Muscle of arm (tissue), 12 donors: ENCODE results near the gene EDDM3A. TPM values are rescaled to one million over a fixed set of nuclear protein-coding genes. Genes with fewer than 3 reads are reported as not detected.
"Not testable (repeated sequence)": the region's sequence is repeated elsewhere in the genome, so short reads cannot be mapped to it uniquely, and the experiment has no call there.

ENCODE experiments used
- DNase-seq: peaks from one replicate; pipeline ENCODE4 v3.0.0-alpha.2; 2013
- polyA plus RNA-seq, 12 donors: library from polyadenylated mRNA; unstranded; fragments of 120-200 nt; gene quantifications; one replicate each; pipeline ENCODE4 v1.2.1, GENCODE V29; 2013; ENCODE audit not compliant: insufficient read length in 12 of 12

The EDDM3A gene
- polyA plus RNA-seq, 12 donors, result not detected

DNA sequence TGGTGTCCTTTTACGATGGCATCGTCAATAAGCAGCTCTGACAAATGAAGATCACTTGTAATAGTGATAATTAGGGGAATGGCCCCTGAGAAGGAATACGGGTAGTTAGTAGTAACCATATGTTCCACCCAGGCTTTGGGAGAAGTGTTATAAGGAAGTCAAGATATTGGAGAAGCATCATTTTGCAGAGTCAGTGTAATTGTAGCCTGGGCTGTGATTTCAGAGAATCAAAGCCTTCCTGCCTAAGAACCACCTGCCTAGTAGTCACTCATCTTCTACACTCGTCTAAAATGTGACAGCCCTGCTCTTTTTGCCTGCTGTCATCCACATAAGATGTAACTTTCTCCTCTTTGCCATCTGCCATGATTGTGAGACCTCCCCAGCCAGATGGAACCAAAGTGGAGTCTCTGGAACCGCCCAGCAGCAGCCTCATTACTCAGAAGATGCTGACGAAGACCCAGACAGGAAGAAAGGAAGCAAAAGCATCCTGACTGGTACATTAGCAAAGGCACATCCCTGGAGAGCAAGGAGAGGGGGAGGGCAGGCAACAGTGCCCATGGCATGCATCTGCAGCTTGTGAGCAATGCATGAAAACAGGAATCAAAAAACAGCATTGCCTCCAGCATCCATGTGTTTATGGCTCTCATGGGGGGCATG lies 12.6 kb upstream of the EDDM3A start:
- no peak for DNase-seq

DNA sequence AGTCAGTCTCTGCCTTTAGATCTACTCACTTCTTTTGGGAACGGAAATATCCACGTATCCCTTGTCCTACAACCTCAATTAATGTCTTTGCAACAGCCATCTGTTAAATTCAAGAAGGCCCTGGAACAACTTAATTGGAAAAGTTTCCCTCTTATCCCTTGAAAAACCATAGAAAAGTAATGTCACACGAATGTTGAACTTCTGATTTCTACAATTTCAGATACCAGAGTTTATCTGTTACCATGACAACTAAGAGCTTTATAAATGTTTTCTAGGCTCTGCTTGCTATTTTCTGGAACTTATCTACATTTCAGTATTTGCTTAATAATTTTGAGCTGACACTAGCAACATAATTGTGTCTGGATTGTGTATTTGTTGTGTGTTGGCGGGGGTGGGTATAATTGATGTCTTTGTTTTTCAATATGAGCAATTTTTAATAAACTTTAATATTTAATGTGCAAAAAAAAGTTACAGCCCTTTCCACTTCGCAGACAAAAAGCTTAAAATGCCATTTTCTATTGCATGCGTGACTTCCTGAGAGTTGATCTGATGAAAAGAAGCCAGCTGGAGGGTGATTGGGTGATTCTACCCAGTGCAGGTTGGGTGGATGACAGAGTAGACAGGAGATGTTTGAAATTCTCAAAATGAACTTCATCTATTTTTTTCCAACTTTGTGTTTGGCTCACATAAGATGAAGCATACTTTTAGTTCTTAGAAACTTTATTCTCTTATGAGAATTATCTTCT lies 11.8 kb upstream of the EDDM3A start:
- no peak for DNase-seq

DNA sequence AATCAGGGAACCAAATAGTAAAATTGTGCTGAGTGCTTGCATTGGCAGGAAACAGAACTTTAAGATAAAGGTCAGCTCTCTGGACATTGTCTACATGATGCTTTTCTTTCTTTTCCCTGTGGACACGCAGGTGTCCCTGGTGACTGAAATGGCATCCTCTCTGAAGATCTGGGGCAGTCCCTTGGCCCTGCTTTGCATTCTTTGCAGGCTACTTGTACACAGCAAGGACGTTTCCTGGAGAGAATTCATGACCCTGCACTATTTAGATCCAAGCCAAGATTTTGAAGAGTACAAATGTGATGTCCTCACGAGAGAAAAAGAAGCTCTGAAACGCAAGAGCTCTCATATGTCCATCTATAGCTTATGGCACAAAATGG lies 11.3 kb upstream of the EDDM3A start:
- DNase-seq, result no peak

DNA sequence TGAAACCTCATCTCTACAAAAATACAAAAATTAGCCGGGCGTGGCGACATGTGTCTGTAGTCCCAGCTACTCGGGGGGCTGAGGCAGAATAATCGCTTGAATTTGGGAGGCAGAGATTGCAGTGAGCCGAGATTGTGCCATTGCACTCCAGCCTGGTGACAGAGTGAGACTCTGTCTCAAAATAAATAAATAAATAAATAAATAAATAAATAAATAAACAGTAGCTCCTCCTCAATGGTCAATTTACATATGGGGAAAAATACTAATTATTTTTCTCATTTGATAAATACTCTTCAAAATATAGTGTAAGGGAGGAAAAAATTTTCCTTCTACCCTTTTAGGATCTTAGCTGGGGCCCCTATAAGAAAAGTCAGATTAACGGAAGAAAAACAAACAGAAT lies 7.4 kb upstream of the EDDM3A start:
- not testable (repeated sequence) for DNase-seq

DNA sequence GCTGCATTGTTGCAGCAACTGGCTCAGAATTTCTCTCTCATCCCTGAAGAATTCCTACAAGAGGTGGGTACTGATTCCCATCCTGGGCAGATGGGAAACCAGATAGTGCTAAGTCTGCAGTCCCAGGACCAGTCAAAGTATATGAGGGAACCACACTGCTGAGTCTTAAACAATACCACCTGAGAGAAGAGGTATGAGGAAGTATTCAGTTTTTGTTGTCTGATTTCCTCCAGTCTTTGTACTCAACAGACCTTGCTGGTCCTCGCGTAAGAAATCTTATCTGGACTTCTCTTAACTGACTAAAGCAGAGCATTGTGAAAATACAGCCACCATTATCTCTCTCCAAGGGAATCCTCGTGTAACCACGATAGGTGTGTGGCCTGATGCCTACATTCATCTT lies 3.6 kb upstream of the EDDM3A start:
- DNase-seq, result no peak

DNA sequence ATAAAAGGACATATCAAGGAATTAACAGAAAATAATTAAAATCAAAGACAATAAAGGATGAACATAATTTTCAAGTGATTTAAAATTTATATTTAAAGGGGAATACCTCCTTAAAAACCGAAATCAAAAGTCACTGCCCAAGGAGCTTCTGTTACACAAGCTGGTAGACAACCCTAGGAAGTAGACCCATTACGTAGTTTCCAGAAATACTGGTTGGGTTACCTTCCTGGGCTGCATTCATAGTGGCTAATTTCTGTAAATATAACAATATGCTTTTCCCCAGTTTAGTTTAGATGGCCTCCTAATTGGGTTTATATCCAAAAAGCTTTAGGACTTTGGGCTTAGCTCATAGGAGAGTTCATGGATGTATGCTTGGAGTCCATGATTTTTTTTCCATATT lies 2.1 kb upstream of the EDDM3A start:
- DNase-seq, result no peak

DNA sequence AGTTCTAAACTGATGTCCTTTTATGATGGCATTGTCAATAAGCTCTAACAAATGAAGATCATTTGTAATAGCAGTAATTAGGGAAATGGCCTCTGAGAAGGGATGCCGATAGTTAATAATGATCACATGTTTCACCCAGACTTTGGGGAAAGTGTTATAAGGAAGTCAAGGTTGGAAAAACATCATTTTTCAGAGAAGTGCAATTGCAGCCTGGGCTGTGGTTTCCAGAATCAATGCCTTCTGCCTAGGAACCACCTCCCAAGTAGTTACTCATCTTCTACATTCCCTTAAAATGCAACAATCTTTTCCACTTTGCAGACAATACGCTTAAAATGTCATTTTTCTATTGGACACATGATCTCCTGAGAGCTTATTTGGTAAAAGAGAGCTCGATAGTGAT lies 879 bp downstream of the EDDM3A start:
- DNase-seq, result no peak

DNA sequence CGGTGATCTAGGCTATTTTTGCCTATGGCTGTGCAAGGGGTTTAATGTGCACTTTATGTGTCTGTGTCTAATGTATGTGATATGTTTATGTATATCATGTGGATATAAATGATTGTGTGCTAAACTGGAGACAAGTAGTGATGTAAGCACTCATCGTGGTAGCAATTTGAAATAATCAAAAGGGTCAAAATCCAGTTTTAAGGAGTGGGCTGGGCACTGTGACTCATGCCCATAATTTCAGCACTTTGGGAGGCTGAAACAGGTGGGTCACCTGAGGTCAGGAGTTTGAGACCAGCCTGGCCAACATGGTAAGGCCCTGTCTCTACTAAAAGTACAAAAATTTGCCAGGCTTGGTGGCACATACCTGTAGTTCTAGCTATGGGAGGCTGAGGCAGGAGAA lies 2.8 kb downstream of the EDDM3A start:
- no peak for DNase-seq

DNA sequence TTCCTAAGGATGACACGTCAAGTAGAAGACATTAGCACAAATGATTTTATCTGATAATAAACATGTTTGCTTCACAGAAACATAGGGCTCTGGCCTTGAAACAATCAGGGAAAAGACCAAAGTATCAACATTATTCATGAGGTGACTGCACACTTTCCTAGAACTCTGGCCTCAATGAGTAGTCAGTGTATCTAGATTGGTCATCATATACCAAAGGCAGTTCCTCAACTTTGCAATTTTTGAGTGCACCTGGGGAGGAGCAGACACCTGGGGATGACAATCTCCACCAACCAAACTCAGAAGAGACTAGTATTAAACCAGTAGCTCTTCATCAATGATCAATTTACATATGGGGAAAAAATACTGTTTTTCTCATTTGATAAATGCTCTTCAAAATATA lies 4.5 kb downstream of the EDDM3A start:
- no peak for DNase-seq

DNA sequence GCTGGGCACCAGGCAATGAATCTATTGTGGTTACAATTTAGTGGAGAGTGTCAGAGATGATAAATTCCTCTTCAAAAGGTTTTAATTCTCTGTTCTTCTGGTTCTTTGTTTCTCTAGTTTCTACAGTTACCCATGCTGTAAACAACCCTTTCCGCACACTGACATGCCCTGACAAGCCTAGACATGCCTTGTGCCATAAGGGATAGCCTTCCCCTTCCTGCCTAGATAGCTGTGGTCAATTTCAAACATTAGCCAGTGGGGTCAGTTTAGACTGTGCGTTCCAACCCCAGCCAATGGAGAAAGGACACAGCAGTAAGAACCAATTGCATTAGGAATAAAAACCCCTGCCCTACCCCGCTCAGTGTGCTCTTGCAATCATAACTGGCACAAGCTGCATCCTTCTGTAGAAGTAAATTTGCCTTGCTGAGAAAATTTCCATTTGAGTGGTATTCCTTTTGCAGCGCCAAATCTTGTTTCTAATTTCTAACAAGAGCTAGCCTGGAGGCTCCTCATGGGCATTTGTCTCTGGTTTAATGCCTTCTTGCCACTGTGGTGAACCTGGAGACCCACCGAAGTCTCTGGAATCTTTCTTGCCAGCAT lies 6.4 kb downstream of the EDDM3A start:
- DNase-seq, result no peak

DNA sequence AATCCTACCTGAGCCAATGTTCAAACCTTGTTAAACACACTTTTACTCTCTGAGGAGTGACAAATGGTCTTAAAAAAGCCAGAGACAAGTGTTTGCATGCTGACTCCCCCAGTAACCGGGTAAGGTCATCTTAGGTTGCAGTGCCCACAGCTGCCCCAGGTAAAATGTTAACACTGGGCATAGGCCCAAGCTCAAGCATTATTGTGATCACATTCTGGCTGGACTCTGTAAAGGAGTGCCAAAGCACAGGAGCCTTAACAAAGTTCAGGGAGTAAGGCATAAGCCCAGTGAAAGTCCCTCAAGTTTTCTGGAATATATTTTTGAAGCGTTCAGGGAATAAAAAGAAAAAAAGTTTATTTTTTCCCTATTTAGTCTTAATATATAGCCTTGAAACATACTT lies 8.6 kb downstream of the EDDM3A start:
- no peak for DNase-seq

DNA sequence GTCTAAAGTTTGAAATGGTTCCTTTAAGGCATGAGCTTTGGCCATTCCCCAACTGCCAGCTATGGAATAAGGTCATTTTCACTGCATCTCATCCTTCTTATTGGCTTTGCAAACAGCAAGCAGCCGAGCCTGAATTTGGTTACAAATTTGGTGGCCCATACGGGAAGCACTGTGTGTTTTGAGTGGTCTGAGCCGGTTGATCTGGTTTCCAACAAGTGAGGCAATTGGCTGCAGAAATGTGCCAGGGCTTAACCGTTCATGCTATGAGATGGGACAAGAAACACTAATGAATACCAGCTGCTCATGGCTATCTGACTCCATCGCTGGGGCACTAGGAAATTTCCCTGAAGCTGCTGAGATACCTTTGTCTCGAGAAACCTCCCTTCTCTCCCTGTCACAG lies 9.3 kb downstream of the EDDM3A start:
- DNase-seq, result no peak

DNA sequence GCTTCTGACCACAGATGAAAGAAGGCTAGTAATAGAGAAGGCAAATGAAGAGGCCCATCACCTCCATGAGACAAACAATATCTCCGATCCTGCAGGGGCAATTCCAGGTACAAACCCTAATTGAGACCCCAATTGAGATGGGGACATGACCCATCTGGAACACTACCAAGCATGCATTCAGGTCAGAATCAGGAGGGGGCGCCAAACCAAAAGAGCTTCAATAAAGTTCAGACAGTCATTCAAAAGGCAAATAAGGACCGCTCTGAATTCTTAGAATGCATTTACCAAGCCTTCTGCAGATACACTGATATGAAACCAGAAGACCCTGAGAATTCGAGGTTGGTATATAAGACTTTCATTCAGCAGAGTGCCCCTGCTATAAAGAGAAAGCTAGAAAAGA lies 12.3 kb downstream of the EDDM3A start:
- no peak for DNase-seq

DNA sequence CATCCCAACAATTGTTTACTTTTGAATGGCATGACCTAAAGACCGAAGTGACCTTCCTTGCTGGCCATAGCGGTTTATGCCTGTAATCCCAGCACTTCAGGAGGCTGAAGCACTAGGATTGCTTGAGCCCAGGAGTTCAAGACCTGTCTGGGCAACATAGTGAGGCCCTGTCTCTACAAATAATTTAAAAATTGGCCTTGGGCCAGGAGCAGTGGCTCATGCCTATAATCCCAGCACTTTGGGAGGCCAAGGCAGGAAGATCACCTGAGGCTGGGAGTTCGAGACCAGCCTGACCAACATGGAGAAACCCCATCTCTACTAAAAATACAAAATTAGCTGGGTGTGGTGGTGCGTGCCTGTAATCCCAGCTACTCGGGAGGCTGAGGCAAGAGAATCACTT lies 13.8 kb downstream of the EDDM3A start:
- not testable (repeated sequence) for DNase-seq

DNA sequence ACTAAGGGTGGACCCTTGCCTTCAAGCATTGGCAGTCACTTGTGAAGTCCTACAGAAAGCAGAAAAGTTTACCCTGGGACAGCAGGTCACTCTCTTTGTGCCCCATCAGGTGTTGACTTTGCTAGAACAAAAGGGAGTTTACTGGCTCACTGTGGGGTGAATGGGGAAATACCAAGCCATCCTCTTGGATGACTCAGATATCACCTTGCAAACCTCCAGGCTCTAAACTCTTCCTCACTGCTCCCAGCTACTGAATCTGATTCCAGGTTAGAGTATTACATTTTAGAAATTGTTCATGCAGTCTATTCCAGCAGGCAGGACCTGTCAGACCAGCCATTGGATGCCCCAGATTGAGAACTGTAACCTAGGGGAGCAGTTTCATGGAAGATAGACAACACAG lies 15.3 kb downstream of the EDDM3A start:
- no peak for DNase-seq

DNA sequence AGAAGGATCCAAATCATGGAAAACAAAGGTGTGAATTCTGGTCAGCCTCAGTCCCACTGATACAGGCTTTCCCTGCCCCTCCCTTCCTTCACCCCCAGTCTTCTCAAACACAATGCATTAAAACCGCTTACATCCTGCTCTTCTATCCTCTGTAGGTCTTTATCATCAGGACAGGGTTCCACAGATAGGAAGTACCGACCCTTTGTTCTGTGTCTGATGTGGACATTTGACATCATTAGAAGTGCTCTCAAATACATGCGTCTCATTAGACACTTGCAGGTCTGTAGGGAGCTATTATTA lies 22.9 kb downstream of the EDDM3A start:
- DNase-seq, result no peak

DNA sequence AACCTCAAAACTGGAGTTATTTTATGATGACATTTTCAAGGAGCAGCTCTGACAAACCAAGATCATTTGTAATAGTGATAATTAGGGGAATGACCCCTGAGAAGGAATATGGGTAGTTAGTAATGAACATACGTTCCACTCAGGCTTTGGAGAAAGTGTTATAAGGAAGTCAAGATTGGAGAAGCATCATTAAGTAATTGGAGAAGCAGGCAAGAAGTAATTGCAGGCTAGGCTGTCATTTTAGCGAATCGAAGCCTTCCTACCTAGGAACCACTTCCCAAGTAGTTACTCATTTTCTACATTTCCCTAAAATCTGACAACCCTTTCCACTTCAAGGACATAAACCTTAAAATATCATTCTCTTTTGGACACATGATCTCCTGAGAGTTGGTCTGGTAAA lies 23.7 kb downstream of the EDDM3A start:
- DNase-seq, result no peak

DNA sequence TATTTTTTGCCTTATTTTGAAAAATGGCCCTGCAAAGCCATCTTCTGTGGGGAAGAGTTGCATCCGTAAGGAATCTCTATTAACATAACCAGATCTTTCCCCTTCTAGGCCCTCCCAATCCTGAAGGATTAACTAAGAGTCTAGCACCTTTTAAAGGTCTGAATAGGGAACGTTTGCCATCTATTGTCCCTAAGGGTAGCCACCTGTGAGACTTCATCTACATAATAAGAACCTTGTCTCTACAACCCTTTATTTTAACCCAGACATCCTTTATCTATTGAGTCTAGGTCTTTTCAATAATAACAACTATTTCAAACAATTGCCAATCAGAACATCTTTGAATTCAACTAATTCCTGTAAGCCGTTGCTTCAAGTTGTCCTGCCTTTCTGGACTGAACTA lies 27.0 kb downstream of the EDDM3A start:
- no peak for DNase-seq

DNA sequence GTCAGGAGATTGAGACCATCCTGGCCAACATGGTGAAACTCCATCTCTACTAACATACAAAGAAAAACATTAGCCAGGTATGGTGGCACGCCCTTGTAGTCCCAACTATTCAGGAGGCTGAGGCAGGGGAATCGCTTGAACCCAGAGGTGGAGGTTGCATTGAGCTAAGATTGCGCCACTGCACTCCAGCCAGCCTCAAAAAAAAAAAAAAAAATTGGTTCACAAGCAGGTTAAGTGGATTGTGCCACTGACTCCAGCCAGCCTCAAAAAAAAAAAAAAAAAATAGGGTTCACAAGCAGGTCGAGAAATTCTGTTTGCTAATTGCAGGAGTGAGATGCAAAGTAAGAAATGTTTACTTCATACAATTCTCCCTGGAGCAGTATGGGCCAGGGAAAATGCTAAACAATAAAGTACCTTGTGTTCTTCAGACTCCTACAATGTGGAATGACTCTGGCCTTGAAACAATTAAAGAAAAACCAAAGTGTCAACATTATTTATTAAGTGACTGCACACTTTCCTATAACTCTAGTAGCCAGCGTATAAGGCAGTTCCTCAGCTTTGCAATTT lies 28.7 kb downstream of the EDDM3A start:
- DNase-seq, result no peak

DNA sequence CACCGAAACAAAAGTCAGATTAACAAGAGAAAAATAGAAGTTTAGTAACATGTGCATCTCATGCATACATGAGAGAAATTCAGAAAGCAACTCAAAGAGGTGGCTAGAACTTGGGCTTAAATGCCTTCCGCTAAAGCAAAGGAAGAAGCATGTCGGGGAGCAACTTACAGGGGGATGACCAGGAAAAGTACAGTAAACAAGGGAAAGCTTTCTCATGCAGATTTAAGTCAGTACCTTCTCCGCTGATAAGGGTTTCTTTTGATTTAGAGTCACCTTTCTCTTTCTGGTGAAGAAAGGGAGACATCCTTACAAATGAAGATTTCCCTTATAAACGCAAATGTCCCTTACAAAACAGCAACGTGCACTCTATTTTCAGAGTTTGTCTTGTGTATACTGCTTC lies 29.4 kb downstream of the EDDM3A start:
- DNase-seq, result no peak

DNA sequence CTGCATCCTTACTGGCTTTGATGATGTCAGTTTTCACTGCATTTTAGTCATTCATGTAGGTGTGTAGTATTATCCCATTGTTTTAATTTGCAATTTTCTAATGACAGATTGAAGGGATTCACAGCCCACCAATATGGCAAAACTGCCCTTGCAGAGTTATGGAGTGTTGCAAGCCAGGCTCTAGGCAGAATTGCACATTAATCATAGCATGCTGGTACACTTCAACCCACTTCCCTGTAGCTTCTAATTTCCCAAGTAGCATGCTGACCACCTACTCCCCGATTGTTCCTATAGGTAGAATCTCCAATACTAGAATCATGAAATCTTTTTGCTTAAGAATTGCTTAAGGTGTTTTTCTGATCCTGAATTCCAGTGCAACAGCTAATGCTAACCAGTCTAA lies 30.2 kb downstream of the EDDM3A start:
- no peak for DNase-seq

DNA sequence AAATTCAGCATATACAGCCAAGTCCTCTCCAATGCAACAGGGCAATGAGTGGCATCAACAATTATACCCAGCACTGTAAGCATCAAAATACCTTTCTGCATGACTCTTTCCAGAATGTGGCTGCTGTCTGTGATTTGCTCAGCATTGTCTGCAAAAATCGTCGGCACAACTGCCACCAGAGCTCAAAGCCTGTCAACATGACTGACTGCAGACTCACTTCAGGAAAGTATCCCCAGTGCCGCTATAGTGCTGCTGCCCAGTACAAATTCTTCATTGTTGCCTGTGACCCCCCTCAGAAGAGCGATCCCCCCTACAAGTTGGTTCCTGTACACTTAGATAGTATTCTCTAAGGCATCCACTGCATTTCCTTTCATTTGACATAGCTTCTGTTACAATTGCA lies 36.1 kb downstream of the EDDM3A start:
- DNase-seq, result no peak

DNA sequence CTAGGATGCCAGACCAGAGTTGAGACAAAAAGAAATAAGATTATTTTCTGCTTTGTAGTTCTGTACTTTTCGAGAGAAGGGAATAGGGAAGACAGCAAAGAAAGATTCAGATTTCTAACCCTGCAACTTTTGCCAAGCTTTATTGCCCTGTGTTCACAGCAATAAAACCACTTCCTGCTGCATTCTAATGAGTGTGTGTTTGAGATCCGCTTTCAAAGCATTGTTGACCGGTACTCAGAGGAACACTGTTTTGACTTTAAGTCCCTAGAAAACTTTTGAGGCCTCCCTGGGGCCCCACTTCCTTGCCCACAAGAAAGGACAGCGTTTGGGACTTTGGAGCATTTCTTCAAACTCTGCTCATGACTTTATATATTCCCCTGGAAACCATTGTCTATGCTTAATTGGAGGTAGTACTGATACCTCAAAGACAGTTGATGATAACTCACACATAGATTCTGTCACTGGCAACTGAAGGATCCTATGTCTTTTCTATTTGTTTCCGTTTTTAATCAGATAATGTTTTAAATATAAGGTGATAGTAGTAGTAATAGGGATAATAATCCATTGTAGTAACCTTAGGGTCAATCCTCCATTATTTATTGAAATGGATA lies 36.7 kb downstream of the EDDM3A start:
- no peak for DNase-seq
